GM08714 (cell line): ENCODE measurements around the gene SNCG.

ENCODE experiments used
- H3K4me3 ChIP-seq: fragments of 200-500 bp; sonication (Bioruptor generic); 2 replicates; pipeline ENCODE4 v1.5.1; 2014; ENCODE audit warnings: mild to moderate bottlenecking, low read length, inconsistent platforms
- ZNF274 ChIP-seq: IDR thresholded peaks from 2 replicates; pipeline ENCODE4 v1.6.1; 2012; ENCODE audit warnings: mild to moderate bottlenecking, low read depth, low read length

Gene SNCG

DNA sequence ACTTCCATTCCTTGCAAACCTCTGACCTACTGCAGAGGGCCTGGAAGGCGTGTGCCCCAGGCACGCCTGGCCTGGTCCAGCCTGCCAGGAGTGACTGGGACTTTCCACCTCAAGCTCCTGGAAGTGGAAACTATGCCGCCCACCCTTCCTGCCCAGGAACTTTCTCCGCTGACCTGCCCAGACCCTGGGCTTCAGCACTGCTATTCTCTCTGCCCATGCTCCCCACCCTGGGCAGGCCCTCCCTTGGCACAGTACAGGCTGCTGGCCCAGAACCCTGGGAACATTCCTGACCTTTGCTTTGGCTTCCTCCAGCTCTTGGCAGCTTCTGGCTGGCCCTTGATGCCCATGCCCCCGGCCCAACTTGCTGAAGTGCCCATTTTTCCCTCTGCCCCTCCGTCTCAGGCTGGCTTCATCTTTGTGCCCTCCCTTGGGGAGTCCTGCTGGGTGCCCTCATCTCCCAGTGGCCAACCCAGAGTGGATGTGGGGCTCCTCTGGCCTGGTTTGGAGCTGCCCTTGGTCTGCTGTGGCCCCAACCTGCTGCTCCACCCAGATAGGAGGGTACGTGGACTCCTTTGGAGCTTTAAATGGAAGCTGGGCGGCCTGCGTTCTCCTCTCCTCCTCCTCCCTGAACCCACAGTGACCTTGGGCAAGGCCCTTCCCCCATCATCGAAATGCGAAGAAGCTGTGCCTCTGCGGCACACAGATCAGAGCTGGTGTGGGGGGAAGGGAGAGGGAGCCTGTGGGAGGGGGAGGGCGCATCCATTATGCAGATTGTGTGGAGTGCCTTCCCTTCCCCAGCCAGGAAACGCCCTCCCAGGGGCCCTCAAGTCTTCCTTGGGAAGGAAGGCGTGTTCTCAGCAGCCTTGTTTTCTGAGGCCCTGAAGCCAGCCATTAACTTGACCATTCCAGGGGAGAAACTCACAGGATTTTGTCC, 4.4 kb upstream of the SNCG start:
- H3K4me3 ChIP-seq, result no peak overlapping the region
- TF ChIP-seq ZNF274, result no peak

- TF ChIP-seq ZNF274, result no peak
- H3K4me3 ChIP-seq, result no peak overlapping the region
Observed at GRCh38 chr10:86954681-86955500, 3.5 kb upstream of the SNCG start.

DNA sequence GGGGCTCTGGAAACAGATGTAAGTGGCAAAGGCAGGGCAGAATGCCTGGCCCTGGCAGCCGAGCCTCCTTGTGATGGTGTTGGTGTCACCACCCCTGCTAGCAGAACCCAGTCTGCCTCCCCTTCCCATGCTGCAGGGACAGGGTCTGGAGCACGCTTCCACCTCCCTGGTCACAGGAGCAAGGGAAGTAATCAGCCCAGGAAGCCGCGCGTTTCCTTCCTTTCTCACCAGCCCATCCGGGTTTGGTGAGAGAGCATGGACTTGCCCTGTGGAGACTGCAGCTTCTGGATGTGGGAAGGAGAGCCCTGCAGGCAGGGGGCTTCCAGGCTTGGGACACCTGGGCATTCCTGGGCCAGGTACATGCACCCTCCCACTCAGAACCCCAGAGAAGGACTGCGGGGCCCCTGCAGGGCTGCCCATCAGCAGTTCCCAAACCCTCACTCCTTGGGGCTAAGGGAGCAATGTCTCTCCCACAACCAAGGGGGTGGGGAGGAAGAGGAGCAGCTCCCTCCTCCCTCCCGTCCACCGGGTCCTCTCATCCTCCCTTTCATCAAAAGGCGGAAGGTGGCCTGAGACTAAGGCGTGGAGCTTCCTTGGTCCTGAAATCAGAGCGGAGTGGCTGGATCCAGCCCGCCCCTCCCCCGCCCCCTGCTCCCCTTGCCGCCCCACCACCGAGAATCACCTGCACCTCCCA, 2.8 kb upstream of the SNCG start:
- no peak overlapping the region for H3K4me3 ChIP-seq

GRCh38 chr10:86956195-86956847, 2.1 kb upstream of the SNCG start:
- TF ChIP-seq ZNF274, result no peak
- H3K4me3 ChIP-seq, result no peak overlapping the region

More for the DNA sequence above, 2.8 kb upstream of the SNCG start:
- no peak for TF ChIP-seq ZNF274

DNA sequence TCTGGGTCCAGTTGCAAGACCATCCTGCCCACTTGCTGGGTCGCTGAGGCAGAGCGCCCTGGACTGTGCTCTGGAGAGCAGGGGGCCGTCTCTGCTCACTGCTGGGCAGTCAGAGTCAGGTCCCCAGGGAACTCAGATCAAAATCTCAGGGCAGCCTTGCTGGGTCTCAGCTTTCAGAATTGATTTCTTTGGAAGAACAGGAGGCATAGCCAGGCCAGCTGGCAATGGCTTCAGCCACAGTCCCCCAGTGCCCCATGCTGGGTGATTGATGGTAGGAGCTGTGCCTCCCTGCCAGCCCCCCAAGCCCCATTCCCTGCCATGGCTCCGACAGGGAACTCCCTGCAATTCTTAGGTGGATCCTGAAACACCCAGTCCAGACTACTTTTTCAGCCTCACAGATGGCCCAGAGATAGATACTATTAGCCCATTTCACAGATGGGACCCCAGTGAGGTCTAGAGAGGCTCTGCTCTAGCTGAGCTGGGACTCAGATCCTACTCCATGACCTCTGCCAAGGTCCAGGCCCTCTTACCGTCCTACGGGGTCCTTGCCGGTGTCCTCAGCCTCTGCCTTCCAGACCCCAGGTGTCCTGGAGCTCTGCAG, 1.5 kb upstream of the SNCG start:
- no peak overlapping the region for H3K4me3 ChIP-seq
- no peak for TF ChIP-seq ZNF274

DNA sequence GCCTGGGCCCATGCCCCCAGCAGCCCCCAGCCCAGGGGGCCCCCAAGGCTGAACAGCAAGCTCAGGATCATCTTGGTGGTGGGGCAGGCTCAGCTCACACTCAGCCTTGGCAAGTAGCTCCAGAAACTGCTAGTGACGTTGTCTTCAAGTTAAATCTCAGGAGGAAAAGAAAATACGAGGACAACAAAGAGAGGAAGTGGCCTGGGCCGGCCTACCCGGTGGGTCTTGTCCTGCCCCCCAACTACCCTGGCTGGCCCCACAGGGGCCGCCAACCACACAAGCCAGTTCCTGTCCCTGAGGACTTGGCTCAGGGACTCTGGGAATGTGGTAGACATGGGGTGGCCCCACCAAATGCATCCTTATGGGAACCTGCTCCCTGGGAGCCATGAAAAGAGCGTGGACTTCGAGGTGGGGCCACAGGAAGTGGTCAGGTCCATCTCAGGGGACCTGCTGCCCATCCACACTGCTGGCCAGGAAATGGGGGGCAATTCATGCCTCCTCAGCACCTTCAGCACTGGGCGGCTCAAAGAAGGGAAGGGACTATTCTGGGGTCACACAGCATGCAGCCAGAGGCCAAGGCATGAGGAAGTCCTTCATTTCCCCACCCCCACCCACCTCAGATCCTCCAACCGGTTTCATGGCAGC, 806 bp upstream of the SNCG start, which contains the start of gene MMRN2:
Gene MMRN2 (minus strand): TSS at position 145 of the 645 bp plus-strand sequence. CDS start 74 bp downstream, at position 71.
- H3K4me3 ChIP-seq, result no peak within 1 kb of the TSS
- TF ChIP-seq ZNF274, result no peak

DNA sequence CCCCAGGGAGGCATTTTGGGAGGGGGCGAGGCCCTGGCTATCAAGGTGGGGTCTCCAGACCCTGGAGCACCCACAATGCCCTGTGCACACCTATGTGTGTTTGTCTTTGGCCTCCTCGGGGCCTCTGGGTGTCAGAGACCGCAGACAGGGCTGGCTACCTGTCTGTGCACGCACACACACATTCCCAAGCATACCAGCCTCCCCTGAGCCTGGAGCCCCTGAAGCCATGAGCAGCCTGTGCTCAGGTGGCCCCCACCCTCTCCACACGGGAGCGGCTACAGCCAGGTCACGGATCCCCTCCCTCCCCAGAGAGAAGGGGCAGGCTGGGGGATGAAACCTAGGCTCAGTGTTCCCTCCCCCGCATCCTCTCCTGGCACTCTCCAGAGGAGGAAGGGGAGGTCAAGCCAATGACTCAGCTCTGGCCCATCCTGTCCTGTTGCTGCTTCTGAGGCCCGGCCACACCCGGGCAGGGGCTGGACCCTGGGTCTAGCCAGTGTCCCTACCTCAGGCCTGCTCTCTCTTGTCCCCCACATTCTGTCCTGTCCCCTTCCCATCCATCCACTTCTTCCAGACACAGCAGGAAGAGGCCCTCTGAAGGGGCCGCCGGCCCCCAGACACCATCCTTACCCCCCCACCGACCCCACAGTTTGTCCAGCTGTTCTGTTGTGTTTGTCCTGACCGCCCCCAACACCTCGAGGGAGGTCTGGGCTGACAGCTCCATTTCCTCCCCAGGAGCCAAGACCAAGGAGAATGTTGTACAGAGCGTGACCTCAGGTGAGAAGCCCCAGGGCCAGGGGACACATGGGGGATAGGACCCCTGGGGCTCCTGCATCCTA, 720 bp downstream of the SNCG start:
- no peak for TF ChIP-seq ZNF274
- no peak overlapping the region for H3K4me3 ChIP-seq

DNA sequence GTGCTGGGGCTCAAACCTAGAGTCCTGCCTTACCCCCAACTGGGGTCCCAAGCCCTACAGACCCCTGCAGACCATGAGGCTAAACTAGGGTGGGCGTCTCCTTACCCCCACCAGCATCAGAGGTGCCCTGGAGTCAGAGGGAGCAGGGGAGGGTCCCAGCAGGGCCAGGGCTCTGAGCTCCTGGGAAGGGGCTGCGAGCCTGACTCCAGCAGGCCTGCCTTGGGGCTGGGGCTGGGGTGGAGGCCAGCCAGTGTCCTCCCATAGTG, 1.3 kb downstream of the SNCG start:
- no peak overlapping the region for H3K4me3 ChIP-seq

GRCh38 chr10:86960003-86960862, 1.8 kb downstream of the SNCG start:
- no peak for TF ChIP-seq ZNF274
- H3K4me3 ChIP-seq, result no peak overlapping the region

More for the DNA sequence above, 1.3 kb downstream of the SNCG start:
- no peak for TF ChIP-seq ZNF274

- no peak for TF ChIP-seq ZNF274
- no peak overlapping the region for H3K4me3 ChIP-seq
Observed at GRCh38 chr10:86960863-86961434, 2.5 kb downstream of the SNCG start.

DNA sequence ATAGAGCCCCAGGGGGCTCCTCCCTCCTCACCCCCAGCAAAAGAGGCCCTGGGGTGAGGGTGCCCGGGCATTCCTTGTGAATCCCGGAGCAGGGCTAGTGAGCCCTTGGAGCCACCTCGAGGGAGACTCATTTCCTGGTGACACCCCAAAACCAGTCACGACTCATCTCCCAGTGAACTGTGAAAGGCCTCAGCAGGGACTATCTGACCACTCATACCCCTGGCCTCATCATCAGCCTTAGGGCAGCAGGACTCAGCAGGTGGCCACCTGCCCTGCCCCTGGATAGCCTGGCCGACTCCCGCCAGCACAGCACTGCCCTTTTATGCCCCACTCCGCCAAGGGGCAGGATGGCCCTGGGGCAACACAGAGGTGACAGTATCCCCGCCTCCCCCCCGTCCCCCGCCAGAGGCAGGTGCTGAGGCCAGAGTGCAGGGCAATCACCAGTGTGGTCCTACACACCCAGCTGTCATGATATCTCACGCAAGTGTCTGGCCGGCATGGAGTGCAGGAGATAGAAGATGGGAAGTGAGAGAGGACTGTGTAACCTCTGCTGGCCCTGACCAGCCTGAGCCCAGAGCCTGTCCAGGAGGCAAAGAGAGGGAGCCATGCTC, 3.2 kb downstream of the SNCG start:
- TF ChIP-seq ZNF274, result no peak

More for the DNA sequence above, 3.2 kb downstream of the SNCG start:
- H3K4me3 ChIP-seq, result no peak overlapping the region
